Astrocyte (in vitro differentiated cells and primary cell): ENCODE data around the gene PCCA. TPM values are rescaled to one million over a fixed set of nuclear protein-coding genes. Genes with fewer than 3 reads are reported as not detected.

Experiments used
- DNase-seq: peaks from one replicate; pipeline ENCODE4 v3.0.0-alpha.2; 2010; ENCODE audit warnings: low read depth
- FAIRE-seq: peaks from 2 replicates; lab custom pipeline; 2011; peaks lifted over from hg19 to GRCh38; lab: Jason Lieb, UNC
- H2AFZ ChIP-seq: 2 replicates; pipeline ENCODE4 v1.6.0; 2012; ENCODE audit warnings: low read depth, low read length, inconsistent platforms
- H3K27ac ChIP-seq: 2 replicates; pipeline ENCODE4 v1.5.1; 2011; ENCODE audit warnings: low read depth, low read length, inconsistent platforms
- H3K27me3 ChIP-seq: 2 replicates; pipeline ENCODE4 v1.6.0; 2011; ENCODE audit warnings: low read length, inconsistent platforms; ENCODE audit not compliant: insufficient read depth
- H3K36me3 ChIP-seq: 2 replicates; pipeline ENCODE4 v1.5.1; 2011; ENCODE audit warnings: low read length, inconsistent platforms; ENCODE audit not compliant: insufficient read depth
- H3K4me1 ChIP-seq: 2 replicates; pipeline ENCODE4 v1.5.1; 2011; ENCODE audit warnings: low read length, inconsistent platforms; ENCODE audit not compliant: insufficient read depth
- H3K4me2 ChIP-seq: 2 replicates; pipeline ENCODE4 v1.6.0; 2012; ENCODE audit warnings: low read length, inconsistent platforms
- H3K4me3 ChIP-seq: 2 replicates; pipeline ENCODE4 v1.5.1; 2011; ENCODE audit warnings: low read depth, mild to moderate bottlenecking, low read length, inconsistent platforms; ENCODE audit not compliant: insufficient read depth
- H3K79me2 ChIP-seq: 2 replicates; pipeline ENCODE4 v1.6.0; 2012; ENCODE audit warnings: mild to moderate bottlenecking, low read length, inconsistent platforms; ENCODE audit not compliant: insufficient read depth
- H3K9ac ChIP-seq: 2 replicates; pipeline ENCODE4 v1.6.0; 2012; ENCODE audit warnings: mild to moderate bottlenecking, low read length, inconsistent platforms
- H3K9me3 ChIP-seq: 2 replicates; pipeline ENCODE4 v1.5.1; 2012; ENCODE audit warnings: low read depth, mild to moderate bottlenecking, low read length, inconsistent platforms; ENCODE audit not compliant: insufficient read depth
- H4K20me1 ChIP-seq: 2 replicates; pipeline ENCODE4 v1.6.0; 2012; ENCODE audit warnings: low read length, inconsistent platforms; ENCODE audit not compliant: insufficient read depth
- H3K27ac Mint-ChIP-seq: one replicate; pipeline ENCODE4 v1.8.0; 2021; ENCODE audit warnings: mild to moderate bottlenecking, mixed read lengths; ENCODE audit not compliant: unreplicated experiment
- H3K27me3 Mint-ChIP-seq: one replicate; pipeline ENCODE4 v1.8.0; 2021; ENCODE audit warnings: low read depth, mixed read lengths; ENCODE audit not compliant: unreplicated experiment
- H3K36me3 Mint-ChIP-seq: one replicate; pipeline ENCODE4 v1.8.0; 2021; ENCODE audit warnings: low read depth, mixed read lengths; ENCODE audit not compliant: unreplicated experiment
- H3K4me1 Mint-ChIP-seq: one replicate; pipeline ENCODE4 v1.8.0; 2021; ENCODE audit warnings: low read depth, mixed read lengths; ENCODE audit not compliant: unreplicated experiment
- H3K4me3 Mint-ChIP-seq: one replicate; pipeline ENCODE4 v1.8.0; 2021; ENCODE audit warnings: mild to moderate bottlenecking, moderate library complexity, mixed read lengths; ENCODE audit not compliant: unreplicated experiment
- H3K9me3 Mint-ChIP-seq: one replicate; pipeline ENCODE4 v1.8.0; 2021; ENCODE audit warnings: mild to moderate bottlenecking, mixed read lengths; ENCODE audit not compliant: unreplicated experiment
- CTCF ChIP-seq: IDR thresholded peaks from 2 replicates; pipeline ENCODE4 v1.5.1; 2011; ENCODE audit warnings: low read depth, mild to moderate bottlenecking, inconsistent platforms, low read length, moderate library complexity; ENCODE audit not compliant: insufficient read depth
- EZH2 ChIP-seq: IDR thresholded peaks from 2 replicates; pipeline ENCODE4 v1.6.1; 2012; ENCODE audit warnings: mild to moderate bottlenecking, low read length, inconsistent platforms; ENCODE audit not compliant: insufficient read depth
- total RNA-seq: library from RNA; stranded (reverse); gene quantifications from 2 replicates; pipeline ENCODE4 v1.2.1, GENCODE V29; 2021

PCCA gene
- total RNA-seq, 1 donor from 2014 or later: 13.9 TPM

DNA sequence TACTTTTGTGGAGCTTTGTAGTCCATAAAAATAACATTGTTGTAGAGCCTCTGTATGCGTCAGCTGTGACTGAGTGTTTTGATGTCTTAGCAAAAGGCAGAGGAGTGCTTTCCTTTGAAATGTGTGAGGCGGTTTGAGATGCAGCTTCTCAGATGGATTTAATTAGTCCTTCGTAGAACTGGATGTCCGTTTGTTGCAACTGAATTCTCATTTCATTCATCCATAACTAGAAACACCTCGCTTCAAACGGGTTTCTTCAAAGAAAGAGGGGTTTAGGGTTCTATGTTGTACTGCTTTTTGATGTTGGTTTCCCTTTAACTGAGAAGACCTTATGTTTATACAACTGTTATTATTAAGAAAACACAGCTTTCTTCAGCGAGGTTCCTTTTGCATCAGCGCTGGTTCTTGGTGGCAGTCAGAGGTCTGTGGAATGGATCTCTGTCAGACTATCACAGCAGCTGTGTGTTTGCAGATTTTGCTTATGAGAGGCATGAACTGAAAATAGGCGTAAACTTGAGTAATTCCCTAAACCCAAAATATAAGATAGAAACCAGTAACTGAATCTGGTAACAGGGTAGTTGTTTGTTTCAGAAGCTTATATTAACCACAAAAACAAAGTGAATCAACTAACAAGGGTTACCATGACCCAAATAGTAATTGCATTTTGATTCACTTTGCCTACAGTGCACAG, 305.3 kb downstream of the PCCA start:
- H3K27ac ChIP-seq: peak overlapping the region; percentile 95
- peak overlapping the region; percentile 86 for H3K27ac Mint-ChIP-seq
- H3K79me2 ChIP-seq: no peaks in the 10 kb centered on the region
- peak overlapping the region; percentile 66 for H2AFZ ChIP-seq
- H4K20me1 ChIP-seq: no peaks in the 10 kb centered on the region
- H3K4me1 Mint-ChIP-seq: peaks cover 33% of the 10 kb centered on the region
- no peak for TF ChIP-seq EZH2
- TF ChIP-seq CTCF: no peak
- no peaks in the 10 kb centered on the region for H3K9me3 Mint-ChIP-seq
- H3K9me3 ChIP-seq: no peaks in the 10 kb centered on the region
- peaks cover 36% of the 10 kb centered on the region for H3K4me1 ChIP-seq
- no peak overlapping the region for H3K4me3 Mint-ChIP-seq
- H3K4me2 ChIP-seq: peak overlapping the region; percentile 84
- H3K36me3 Mint-ChIP-seq: no peaks in the 10 kb centered on the region
- no peaks in the 10 kb centered on the region for H3K36me3 ChIP-seq
- H3K27me3 ChIP-seq: no peaks in the 10 kb centered on the region
- FAIRE-seq (peak; percentile 92), DNase-seq (peak; percentile 86)
- peak overlapping the region; percentile 37 for H3K4me3 ChIP-seq
- peak overlapping the region; percentile 80 for H3K9ac ChIP-seq
- H3K27me3 Mint-ChIP-seq: no peaks in the 10 kb centered on the region

- Mint-ChIP-seq H3K27me3 (no peaks in the 10 kb centered on the region), H3K27ac (no peak overlapping the region), H3K4me1 (peaks cover 33% of the 10 kb centered on the region), H3K9me3 (no peaks in the 10 kb centered on the region), H3K36me3 (no peaks in the 10 kb centered on the region), H3K4me3 (no peak overlapping the region)
- H2AFZ ChIP-seq: no peak overlapping the region
- H3K9me3 ChIP-seq: no peaks in the 10 kb centered on the region
- no peaks in the 10 kb centered on the region for H3K79me2 ChIP-seq
- H3K4me3 ChIP-seq: no peak overlapping the region
- H4K20me1 ChIP-seq: no peaks in the 10 kb centered on the region
- H3K9ac ChIP-seq: no peak overlapping the region
- no peak for TF ChIP-seq EZH2
- H3K27me3 ChIP-seq: no peaks in the 10 kb centered on the region
- no peaks in the 10 kb centered on the region for H3K36me3 ChIP-seq
- DNase-seq (no peak), FAIRE-seq (no peak)
- H3K4me1 ChIP-seq: peaks cover 36% of the 10 kb centered on the region
- no peak overlapping the region for H3K27ac ChIP-seq
- no peak overlapping the region for H3K4me2 ChIP-seq
These were observed 306.9 kb downstream of the PCCA start for GRCh38 chr13:100395698-100396373.

- H4K20me1 ChIP-seq: no peaks in the 10 kb centered on the region
- Mint-ChIP-seq H3K9me3 (no peaks in the 10 kb centered on the region), H3K27ac (no peak overlapping the region), H3K4me3 (no peak overlapping the region), H3K27me3 (no peaks in the 10 kb centered on the region), H3K4me1 (peaks cover 32% of the 10 kb centered on the region), H3K36me3 (peaks cover 2% of the 10 kb centered on the region)
- H3K79me2 ChIP-seq: no peaks in the 10 kb centered on the region
- no peak overlapping the region for H3K9ac ChIP-seq
- TF ChIP-seq EZH2: no peak
- no peak for TF ChIP-seq CTCF
- no peak overlapping the region for H3K4me3 ChIP-seq
- FAIRE-seq (no peak), DNase-seq (no peak)
- H3K9me3 ChIP-seq: no peaks in the 10 kb centered on the region
- H3K36me3 ChIP-seq: no peaks in the 10 kb centered on the region
- H2AFZ ChIP-seq: no peak overlapping the region
- no peak overlapping the region for H3K4me2 ChIP-seq
- H3K27me3 ChIP-seq: no peaks in the 10 kb centered on the region
- H3K27ac ChIP-seq: no peak overlapping the region
- peaks cover 34% of the 10 kb centered on the region for H3K4me1 ChIP-seq
These were observed 307.9 kb downstream of the PCCA start for GRCh38 chr13:100396776-100397175.
